Stomach (tissue), 9 donors: ENCODE results near the gene ITIH1. TPM values are rescaled to one million over a fixed set of nuclear protein-coding genes. Genes with fewer than 3 reads are reported as not detected.

Experiments used
- DNase-seq, 2 donors: peaks; one replicate each; pipeline versions ENCODE4 v3.0.0 to v3.0.0-alpha.2; 2013 to 2019
- H3K27ac ChIP-seq, 5 donors: fragments of 200-600 bp in 4 of 5; sonication (generic) in 4 of 5; one replicate each; pipeline ENCODE4 v1.5.1; 2013 to 2019; ENCODE audit warnings: mild to moderate bottlenecking in 1 of 5, moderate library complexity in 1 of 5
- H3K27me3 ChIP-seq, 3 donors: fragments of 200-600 bp; sonication (generic); one replicate each; pipeline ENCODE4 v1.5.1; 2017 to 2019; ENCODE audit warnings: mixed run types in 1 of 3
- H3K36me3 ChIP-seq, 4 donors: fragments of 200-600 bp; sonication (generic); 1 replicate in 3 of 4; 2 replicates in 1 of 4; pipeline ENCODE4 v1.5.1; 2016 to 2019
- H3K4me1 ChIP-seq, 4 donors: fragments of 200-600 bp; sonication (generic); one replicate each; pipeline ENCODE4 v1.5.1; 2016 to 2019
- H3K4me3 ChIP-seq, 4 donors: fragments of 200-600 bp; sonication (generic) in 3 of 4; one replicate each; pipeline ENCODE4 v1.5.1; 2016 to 2019; ENCODE audit warnings: mild to moderate bottlenecking in 1 of 4
- H3K9me3 ChIP-seq, 4 donors: fragments of 200-600 bp; sonication (generic); one replicate each; pipeline ENCODE4 v1.5.1; 2016 to 2019
- CTCF ChIP-seq, 7 experiments: fragments of 450-650 bp in 4 of 7; fragments of 200-600 bp in 3 of 7; sonication (generic) in 3 of 7; IDR thresholded peaks; one replicate each; pipeline ENCODE4 v1.5.1; 2016 to 2019; ENCODE audit warnings: antibody characterized with exemption in 7 of 7, control low read depth in 2 of 7, mild to moderate bottlenecking in 1 of 7
- EP300 ChIP-seq: sonication (generic); formaldehyde crosslinking; IDR thresholded peaks from one replicate; pipeline ENCODE4 v1.6.1; 2017; ENCODE audit warnings: antibody characterized with exemption
- POLR2A ChIP-seq, 4 donors: fragments of 450-650 bp; IDR thresholded peaks; one replicate each; pipeline ENCODE4 v1.6.1; 2016; ENCODE audit warnings: antibody characterized with exemption in 4 of 4, control low read depth in 2 of 4, mild to moderate bottlenecking in 1 of 4, moderate library complexity in 1 of 4
- POLR2AphosphoS5 ChIP-seq, 3 donors: sonication (generic); formaldehyde crosslinking; IDR thresholded peaks; one replicate each; pipeline ENCODE4 v1.6.1; 2016; ENCODE audit warnings: antibody characterized with exemption in 3 of 3
- WGBS, 5 donors: extraction: QIAGEN DNeasy Blood & Tissue Kit in 3 of 5; methylation state at CpG; one replicate each; pipeline versions ENCODE4 v1.1.5 to v1.1.7; 2013 to 2018; 5-methylcytosine and 5-hydroxymethylcytosine counted together
- intact Hi-C: fragments of 100-400 bp; cut with DNase I; formaldehyde crosslinking; loops from one replicate; pipeline ENCODE4 v1.15.1; 2023; ENCODE audit warnings: low total_unique reads
- polyA plus RNA-seq, 3 donors: library from polyadenylated mRNA; stranded (reverse); fragments of 200-250 nt; gene quantifications; one replicate each; pipeline ENCODE4 v1.2.3, GENCODE V29; 2013
- total RNA-seq, 5 donors: library from RNA; depleted of rRNA; stranded (reverse); fragments of >200 nt; gene quantifications; one replicate each; pipeline versions ENCODE4 v1.1.0 to v1.2.3, GENCODE V29; 2014 to 2016
- donor health status: healthy with polysubstance abuse.
- donor health status: Bipolar disorder and iron deficiency.
- donor health status: healthy.

Gene ITIH1
- total and polyA plus RNA-seq, 8 donors, result 1.9 TPM; not detected in 7

- Histone ChIP-seq H3K9me3 (no peaks in the 10 kb centered on the region), H3K4me3 (no peak overlapping the region), H3K36me3 (no peaks in the 10 kb centered on the region), H3K27me3 (no peaks in the 10 kb centered on the region), H3K4me1 (no peaks in the 10 kb centered on the region), H3K27ac (no peak overlapping the region)
- intact Hi-C loops, result no loop called here
- TF ChIP-seq EP300 (no peak), CTCF (IDR thresholded peaks at IDR 0.05) (no peak), POLR2AphosphoS5 (IDR thresholded peaks at IDR 0.05) (no peak), POLR2A (IDR thresholded peaks at IDR 0.05) (no peak)
- 82 to 85% (median 83%) methylated on average over 12 to 16 of the region's 16 CpGs for WGBS, 5 donors
- no peak for DNase-seq
These were observed 11.7 kb downstream of the ITIH1 start for GRCh38 chr3:52788890-52789745.

- Histone ChIP-seq H3K27ac (no peak overlapping the region), H3K4me3 (no peak overlapping the region), H3K9me3 (no peaks in the 10 kb centered on the region), H3K27me3 (no peaks in the 10 kb centered on the region), H3K36me3 (no peaks in the 10 kb centered on the region), H3K4me1 (peaks cover 0 to 5% (median 0%) of the 10 kb centered on the region in 4 donors)
- DNase-seq, result no peak
- TF ChIP-seq POLR2AphosphoS5 (IDR thresholded peaks at IDR 0.05), result no peak
- TF ChIP-seq CTCF (IDR thresholded peaks at IDR 0.05), result no peak
- no peak for TF ChIP-seq POLR2A (IDR thresholded peaks at IDR 0.05)
- no peak for TF ChIP-seq EP300
- intact Hi-C loops, result no loop called here
- 78 to 95% (median 90%) methylated on average over 4 to 6 of the region's 6 CpGs for WGBS, 5 donors
These were observed 12.3 kb downstream of the ITIH1 start for GRCh38 chr3:52789746-52790040.

GRCh38 chr3:52790337-52790736, 12.9 kb downstream of the ITIH1 start:
- 73 to 86% (median 82%) methylated on average over 6 to 7 of the region's 7 CpGs for WGBS, 5 donors
- no peak for DNase-seq
- H3K27me3 ChIP-seq, result no peaks in the 10 kb centered on the region
- peaks cover 0 to 11% (median 0%) of the 10 kb centered on the region in 4 donors for H3K4me1 ChIP-seq
- intact Hi-C loops, result no loop called here
- no peak overlapping the region for H3K27ac ChIP-seq
- H3K9me3 ChIP-seq, result no peaks in the 10 kb centered on the region
- TF ChIP-seq EP300, result no peak
- TF ChIP-seq CTCF (IDR thresholded peaks at IDR 0.05), result no peak
- no peak for TF ChIP-seq POLR2A (IDR thresholded peaks at IDR 0.05)
- TF ChIP-seq POLR2AphosphoS5 (IDR thresholded peaks at IDR 0.05), result no peak
- H3K36me3 ChIP-seq, result no peaks in the 10 kb centered on the region
- H3K4me3 ChIP-seq, result no peak overlapping the region

GRCh38 chr3:52790741-52791140, 13.3 kb downstream of the ITIH1 start:
- no peaks in the 10 kb centered on the region for H3K9me3 ChIP-seq
- TF ChIP-seq CTCF (IDR thresholded peaks at IDR 0.05) (no peak), EP300 (no peak), POLR2A (IDR thresholded peaks at IDR 0.05) (no peak), POLR2AphosphoS5 (IDR thresholded peaks at IDR 0.05) (no peak)
- H3K27ac ChIP-seq, result no peak overlapping the region
- H3K4me1 ChIP-seq, result peaks cover 0 to 14% (median 0%) of the 10 kb centered on the region in 4 donors
- no peaks in the 10 kb centered on the region for H3K27me3 ChIP-seq
- DNase-seq, result no peak
- H3K36me3 ChIP-seq, result no peaks in the 10 kb centered on the region
- intact Hi-C loops, result no loop called here
- whole genome bisulfite sequencing, 5 donors, result 80 to 89% (median 85%) methylated on average over 13 of the region's 13 CpGs
- no peak overlapping the region for H3K4me3 ChIP-seq
